ENCODE data around the gene ZNF775.

Gene ZNF775

DNA sequence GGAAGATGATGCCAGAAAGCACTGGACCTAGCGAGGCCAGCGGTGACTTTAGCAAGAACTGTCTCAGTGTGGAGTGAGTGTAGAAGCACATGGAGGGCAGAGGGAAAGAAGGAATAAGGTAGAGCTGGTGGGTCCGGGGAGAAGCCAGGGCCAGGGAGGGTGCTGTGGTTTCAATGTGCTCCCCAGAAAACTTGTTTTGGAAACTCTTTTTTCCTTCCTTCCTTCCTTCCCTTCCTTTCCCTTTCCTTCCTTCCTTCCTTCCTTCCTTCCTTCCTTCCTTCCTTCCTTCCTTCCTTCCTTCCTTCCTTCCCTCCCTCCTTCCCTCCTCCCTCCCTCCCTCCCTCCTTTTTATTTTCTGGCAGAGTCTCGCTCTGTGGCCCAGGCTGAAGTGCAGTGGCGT, 32.2 kb upstream of the ZNF775 start:
- DNase-seq: no peak

DNA sequence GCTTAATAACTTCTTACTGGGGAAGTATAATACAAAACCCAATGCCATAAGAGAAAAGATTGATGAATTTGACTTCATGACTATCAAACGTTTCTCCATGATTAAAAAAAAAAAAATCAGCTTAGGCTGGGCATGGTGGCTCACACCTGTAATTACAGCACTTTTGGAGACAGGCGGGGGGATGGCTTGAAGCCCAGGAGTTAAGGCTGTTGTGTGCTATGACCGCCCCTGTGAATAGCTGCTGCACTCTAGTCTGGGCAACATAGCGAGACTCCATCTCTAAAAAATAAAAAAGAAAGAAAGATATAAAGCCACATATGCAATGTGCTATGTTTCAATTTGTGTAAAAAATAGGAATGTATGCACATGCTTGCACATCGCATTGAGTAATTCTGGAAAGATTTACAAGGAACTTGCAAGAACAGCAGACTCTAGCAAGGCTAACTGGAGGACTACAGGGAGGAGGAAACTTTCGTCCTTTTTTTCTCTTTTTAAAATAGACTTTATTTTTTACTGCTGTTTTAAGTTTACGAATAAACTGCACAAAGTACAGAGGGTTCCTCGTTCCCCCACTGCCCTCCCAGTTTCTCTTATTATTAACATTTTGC, 27.4 kb upstream of the ZNF775 start:
- no peak for DNase-seq

GRCh38 chr7:150355666-150356059, 23.5 kb upstream of the ZNF775 start:
- DNase-seq: no peak

- no peak for DNase-seq
Observed at GRCh38 chr7:150356265-150356897, 22.7 kb upstream of the ZNF775 start.

DNA sequence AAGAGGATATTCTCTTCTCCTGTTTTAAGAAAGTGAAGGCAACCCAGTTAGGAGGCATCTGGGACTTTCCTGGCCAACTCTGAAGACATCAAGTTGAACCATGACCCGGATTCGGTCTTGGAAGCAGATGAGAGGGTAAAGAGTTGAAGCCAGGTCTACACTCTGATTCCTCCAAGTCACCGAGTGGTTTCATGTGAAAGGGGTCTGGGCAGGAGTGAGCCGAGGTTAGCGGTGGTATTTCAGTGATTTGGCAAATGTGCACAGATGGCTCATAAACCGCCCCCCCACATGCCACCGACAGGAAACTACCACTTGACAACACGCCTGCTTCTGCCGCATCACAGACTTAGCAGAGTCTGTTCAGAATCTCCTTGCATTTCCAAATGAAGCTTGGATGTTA, 21.9 kb upstream of the ZNF775 start:
- no peak for DNase-seq

DNA sequence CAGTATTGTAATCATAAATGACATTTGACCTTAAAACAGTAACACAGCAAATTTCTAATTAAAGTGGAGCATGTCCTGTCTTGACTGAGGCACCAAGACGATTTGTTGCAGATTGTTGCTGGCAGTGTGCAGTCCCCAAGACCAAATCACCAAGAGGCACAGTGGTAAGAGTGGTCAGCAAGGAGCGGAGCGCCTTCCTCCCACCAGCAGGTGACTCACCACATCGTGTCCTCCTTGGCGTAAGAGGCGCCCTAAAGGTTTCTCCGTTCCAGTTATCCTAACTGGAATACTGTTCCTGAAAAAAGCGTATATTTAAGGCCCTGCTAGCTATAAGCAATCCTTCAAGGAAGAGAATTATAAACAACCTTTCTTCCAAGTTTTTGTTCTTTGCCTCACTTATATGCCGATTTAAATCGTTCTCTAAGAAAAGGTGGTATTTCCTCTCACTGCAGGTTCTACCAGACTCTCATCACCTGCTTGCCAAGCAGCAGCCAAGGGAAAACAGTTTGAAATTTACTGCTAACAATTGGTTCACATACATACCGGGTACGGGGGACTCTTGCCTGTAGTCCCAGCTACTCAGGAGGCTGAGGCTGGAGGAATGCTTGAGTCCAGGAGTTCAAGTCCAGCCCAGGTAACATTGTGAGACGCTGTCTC, 21.2 kb upstream of the ZNF775 start:
- DNase-seq: no peak

DNA sequence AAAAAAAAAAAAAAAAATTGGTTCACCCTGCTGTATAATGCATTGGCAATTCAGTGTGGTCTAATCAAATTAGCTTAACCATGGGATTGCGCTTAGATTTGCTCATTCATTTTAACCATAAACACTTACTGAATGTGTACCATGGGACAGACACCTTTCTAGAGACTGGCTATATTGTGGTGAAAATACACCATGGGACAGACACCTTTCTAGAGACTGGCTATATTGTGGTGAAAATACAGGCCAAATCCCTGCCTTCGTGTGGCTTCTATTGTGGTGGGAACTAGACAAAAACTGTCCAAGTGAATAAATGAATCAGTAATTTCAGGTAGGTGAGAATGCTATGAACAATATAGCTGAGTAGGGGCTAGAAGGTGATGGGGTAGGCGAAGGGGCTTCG, 20.7 kb upstream of the ZNF775 start:
- DNase-seq: no peak

DNA sequence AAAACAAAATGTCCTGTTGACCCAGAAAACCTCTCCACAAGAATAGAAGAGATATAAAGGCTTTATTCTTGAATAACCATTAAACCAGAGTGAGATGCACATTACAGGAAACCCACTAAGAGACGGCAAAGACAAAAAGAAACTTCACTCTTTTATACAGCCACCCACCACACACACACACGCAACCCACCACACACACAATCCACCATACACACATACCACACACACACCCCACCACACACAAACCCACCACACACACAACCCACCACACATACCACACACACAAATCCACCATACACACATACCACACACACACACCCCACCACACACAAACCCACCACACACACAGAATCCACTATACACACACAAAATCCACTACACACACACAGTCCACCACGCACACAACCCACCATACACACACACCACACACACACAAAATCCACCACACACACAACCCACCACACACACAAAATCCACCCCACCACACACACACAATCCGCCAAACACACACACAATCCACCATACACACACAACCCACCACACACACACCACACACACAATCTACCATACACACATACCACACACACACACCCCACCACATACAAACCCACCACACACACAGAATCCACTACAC, 20.0 kb upstream of the ZNF775 start:
- no peak for DNase-seq

DNA sequence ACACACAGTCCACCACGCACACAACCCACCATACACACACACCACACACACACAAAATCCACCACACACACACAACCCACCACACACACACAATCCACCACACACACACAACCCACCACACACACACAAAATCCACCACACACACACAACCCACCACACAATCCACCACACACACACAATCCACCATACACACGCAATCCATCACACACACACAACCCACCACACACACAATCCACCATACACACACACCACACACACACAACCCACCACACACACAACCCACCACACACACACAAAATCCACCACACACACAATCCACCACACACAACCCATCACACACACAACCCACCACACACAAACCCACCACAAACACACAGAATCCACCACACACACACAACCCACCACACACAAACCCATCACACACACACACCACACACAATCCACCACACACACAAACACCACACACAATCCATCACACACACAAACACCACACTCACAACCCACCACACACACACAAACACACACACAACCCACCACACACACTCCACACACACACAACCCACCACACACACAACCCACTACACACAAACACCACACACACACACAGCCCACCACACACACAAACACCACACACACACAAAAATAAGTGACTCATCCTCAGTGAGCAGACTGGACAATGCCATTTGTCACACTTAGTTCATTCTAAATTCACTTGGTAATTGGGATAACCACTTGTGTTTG, 19.3 kb upstream of the ZNF775 start:
- no peak for DNase-seq

- DNase-seq: no peak
Observed at GRCh38 chr7:150360363-150361058, 18.6 kb upstream of the ZNF775 start.

DNA sequence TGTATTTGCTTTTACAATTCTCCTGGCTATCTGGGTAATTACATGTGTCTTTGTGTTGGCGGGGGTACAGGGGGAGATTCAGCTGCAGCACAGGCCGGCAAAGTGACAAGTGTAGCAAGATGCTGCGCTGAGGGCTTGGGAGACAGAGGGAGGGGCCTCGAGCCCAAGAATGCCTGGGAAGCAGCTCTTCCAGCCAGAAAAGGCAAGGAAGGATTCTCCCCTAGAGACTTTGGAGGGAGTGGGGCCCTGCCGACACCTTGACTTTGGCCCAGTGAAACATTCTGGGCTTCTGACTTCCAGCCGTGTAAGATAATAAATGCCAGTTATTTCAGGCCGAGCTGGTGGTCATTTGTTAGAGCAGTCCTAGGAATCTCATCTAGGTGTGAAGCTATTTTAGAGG, 17.7 kb upstream of the ZNF775 start:
- no peak for DNase-seq

DNA sequence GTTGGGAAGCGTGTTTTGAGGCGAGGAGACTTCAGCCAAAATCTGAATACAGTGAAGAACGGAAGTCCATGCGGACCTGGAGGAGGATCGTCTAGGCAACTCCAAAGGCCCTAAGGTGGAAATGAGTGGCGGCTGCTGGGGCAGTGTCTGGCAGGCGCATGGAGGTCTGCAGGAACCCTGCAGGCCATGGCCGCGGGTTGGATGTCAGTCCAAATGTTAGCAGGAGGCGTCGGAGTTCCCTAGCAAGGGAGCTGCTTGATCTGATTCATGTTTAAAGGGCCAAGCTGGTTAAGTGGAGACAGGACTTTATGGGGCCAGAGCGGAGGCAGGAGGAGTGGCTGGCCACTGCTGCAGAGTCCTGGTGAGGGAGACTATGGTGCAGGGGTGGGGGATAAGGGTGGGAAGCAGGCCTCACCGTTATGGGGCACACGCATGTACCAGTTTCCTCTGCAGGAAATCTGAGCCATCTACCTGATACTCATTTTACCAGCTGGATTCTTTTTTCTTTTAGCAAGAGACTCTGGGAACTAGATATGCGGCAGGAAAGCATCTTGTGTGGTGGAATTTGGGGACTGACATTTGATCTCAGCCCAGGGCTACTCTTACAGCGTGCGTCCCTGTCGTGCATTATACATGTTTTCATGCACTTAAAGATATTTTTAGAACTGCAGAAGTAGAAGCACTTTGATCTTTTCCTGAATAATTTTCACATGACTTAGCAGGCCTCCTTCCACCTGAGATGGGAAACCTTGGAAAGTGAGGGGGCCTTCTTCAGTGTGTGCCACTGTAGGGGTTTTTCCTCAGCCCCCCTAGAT, 17.1 kb upstream of the ZNF775 start:
- no peak for DNase-seq

DNA sequence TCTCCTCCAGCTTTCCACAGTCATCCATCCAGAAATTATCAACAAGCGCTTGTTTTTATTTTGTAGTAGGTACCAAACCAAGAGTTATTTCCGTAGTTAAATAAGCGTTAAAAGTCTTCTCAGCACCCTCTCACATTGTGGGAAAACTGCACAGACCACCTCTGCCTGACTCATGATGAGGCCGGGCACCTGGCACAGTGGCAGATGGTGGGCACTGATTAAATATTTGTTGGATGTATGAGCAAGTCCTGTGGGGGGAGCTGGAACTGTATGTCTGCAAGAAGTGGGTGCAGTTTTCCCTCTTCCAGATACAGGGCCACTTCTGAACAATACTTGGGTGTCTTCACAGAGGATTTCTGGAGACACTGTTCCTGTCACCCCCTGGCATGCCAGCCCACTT, 15.8 kb upstream of the ZNF775 start:
- no peak for DNase-seq

DNA sequence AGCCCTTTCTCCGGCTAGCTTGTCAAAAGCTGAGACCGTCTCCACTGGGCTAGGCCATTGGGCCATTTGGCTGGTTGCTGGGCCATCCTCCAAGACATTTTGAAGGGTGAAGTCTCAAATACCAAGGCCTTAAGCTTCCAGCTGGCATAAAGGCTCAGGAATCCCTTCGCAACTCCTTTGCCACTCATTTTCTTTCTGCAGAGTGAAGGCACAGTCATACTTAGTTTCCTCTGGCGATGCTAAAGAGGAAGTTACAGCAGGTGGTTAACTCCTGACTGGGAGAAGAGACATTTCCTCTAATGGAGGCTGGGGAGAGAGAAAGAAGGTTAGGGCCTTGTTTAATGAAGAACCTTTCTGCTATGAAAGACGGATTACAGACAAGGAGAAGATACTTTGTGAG, 15.3 kb upstream of the ZNF775 start:
- DNase-seq: no peak

GRCh38 chr7:150365194-150365593, 13.9 kb upstream of the ZNF775 start:
- no peak for DNase-seq

- DNase-seq: no peak
Observed at GRCh38 chr7:150365673-150366398, 13.3 kb upstream of the ZNF775 start.

DNA sequence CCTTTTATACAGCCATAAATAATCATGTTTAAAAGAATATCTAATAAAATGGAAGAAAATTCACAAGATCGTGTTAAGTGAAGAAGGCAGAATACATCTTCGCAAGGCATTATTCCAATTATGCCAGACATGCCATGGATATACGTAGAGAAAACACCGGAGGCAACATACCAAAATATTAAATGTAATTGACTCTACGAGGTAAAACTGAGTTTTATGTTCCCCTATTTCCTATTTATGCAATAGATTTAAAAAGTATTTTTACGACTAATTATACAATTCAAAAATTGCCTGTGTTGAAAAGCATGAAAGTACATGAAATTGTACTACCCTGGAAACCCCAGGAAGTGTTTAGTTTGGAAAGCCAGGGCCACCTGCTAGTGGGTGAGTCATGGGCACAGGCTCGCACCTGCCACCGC, 11.4 kb upstream of the ZNF775 start:
- DNase-seq: no peak

- DNase-seq: peak; percentile 94
Observed at GRCh38 chr7:150368096-150368883, 10.8 kb upstream of the ZNF775 start, which contains the start of gene REPIN1. REPIN1 (plus strand) TSS chr7:150368822; CDS start chr7:150369712, 890 bp downstream.

DNA sequence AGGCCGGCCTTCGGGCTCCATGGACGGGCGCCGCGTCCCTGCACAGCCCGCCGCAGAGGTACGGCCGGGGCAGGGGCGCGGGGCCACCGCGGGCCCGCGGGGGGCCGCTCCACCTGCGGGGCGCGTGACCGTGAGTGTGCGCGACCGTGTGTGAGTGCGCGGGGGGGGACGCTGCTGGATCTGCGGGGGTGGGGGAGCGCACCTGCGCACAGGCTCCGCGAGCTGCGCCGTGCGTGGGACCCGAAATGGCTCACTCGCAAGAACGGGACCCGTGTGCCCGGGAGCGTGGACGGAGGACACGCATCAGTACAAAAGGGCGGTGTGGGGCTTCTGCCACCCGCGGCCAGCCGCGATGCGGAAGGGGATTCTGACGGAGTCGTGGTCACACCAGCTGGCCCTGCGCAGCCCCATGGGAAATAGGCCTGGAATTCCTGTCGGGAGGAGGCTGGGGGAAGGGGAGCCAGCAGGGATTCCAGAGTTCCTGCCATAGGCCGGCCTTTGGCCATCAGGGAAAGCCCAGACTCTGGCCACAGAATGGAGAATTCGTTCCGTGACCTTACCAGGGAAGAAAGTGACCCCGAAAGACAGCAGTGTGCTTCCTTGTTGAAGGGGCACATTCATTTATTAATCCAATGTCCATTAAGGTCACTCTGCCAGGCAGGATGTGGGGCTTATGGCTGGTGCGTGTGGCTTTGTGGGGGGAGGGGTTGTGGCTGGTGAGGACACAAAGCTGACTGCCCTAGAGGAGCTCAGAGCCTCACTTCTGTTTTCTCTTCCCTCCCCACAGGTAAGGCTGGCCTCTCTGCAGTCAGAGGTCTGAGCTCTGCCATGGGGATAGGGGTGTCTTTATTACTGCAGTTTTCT, 10.0 kb upstream of the ZNF775 start:
- DNase-seq: peak; percentile 83
